Mucosa of rectum (tissue), 2 donors: Measurements from ENCODE around the gene DCXR.

Experiments
- H3K27ac ChIP-seq, 2 donors: one replicate each; pipeline ENCODE4 v1.7.0; 2013; ENCODE audit warnings: inconsistent platforms in 2 of 2, low read depth in 2 of 2, low read length in 2 of 2
- H3K27me3 ChIP-seq, 2 donors: one replicate each; pipeline ENCODE4 v1.7.0; 2013; ENCODE audit warnings: low read length in 2 of 2; ENCODE audit not compliant: control insufficient read depth in 2 of 2, insufficient read depth in 2 of 2
- H3K36me3 ChIP-seq, 2 donors: one replicate each; pipeline ENCODE4 v1.7.0; 2013; ENCODE audit warnings: low read length in 2 of 2; ENCODE audit not compliant: control insufficient read depth in 2 of 2, insufficient read depth in 2 of 2
- H3K4me1 ChIP-seq, 2 donors: one replicate each; pipeline ENCODE4 v1.7.0; 2013; ENCODE audit warnings: low read length in 2 of 2, mild to moderate bottlenecking in 1 of 2; ENCODE audit not compliant: control insufficient read depth in 2 of 2, insufficient read depth in 2 of 2
- H3K4me3 ChIP-seq, 2 donors: one replicate each; pipeline ENCODE4 v1.7.0; 2013; ENCODE audit warnings: low read length in 2 of 2
- H3K9ac ChIP-seq, 2 donors: one replicate each; pipeline ENCODE4 v1.7.0; 2013; ENCODE audit warnings: low read length in 2 of 2, low read depth in 1 of 2, mild to moderate bottlenecking in 1 of 2
- H3K9me3 ChIP-seq, 2 donors: one replicate each; pipeline ENCODE4 v1.7.0; 2013; ENCODE audit warnings: low read length in 2 of 2; ENCODE audit not compliant: control insufficient read depth in 2 of 2
- donor health status: healthy.
- donor health status: Normal muscosa, but diverticular disease.

The DCXR gene

GRCh38 chr17:82070611-82071010 lies 33.1 kb upstream of the DCXR start:
- H3K36me3 ChIP-seq, result no peaks in the 10 kb centered on the region
- no peak overlapping the region for H3K27ac ChIP-seq
- H3K27me3 ChIP-seq, result no peaks in the 10 kb centered on the region
- no peak overlapping the region for H3K9ac ChIP-seq
- H3K9me3 ChIP-seq, result no peaks in the 10 kb centered on the region
- H3K4me1 ChIP-seq, result peaks cover 2 to 10% of the 10 kb centered on the region in 2 donors
- no peak overlapping the region for H3K4me3 ChIP-seq

DNA sequence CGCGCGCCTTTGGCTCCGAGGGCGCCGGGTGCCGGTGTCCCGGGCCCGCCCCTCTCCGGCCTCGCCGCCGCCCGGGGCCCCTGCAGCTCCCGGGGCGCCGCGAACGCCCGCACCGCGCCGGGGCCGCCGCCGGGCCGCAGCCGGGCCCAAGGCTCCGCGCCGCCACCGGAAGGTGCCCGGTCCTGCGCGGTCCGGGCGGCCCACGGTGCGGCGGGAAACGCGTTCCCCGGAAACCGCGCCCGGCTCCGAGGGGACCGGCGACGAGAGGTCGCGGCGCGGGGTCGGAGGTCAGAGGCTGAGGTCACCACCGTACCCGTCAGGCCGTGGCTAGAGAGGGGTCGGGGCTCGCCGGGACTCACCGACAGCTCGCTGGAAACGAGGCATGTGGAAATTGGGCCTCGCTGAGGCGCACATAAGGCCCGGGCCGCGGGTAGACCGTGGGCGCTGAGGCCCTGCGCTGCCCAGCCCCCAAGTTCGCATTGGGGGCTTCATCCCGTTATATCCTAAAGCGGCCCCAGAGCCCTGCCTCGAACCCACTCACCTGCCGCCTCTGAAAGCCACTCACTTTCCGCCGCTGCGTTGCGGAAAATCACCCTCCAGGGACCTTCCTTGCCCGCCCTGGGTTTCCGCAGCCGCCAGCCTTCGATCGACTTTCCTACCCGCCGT lies 28.3 kb upstream of the DCXR start, which contains the start of gene DUS1L:
DUS1L (minus strand) TSS at position 167 of the 666 bp plus-strand sequence. CDS start 745 bp downstream, outside the sequence.
- Histone ChIP-seq H3K36me3 (peaks cover 17 to 27% of the 10 kb centered on the region in 2 donors), H3K9ac (peak within 1 kb of the TSS; percentile 80 to 87), H3K9me3 (no peaks in the 10 kb centered on the region), H3K4me3 (peak within 1 kb of the TSS; percentile 75 to 76), H3K27ac (peak within 1 kb of the TSS; percentile 71 to 75), H3K4me1 (peaks cover 12 to 17% of the 10 kb centered on the region in 2 donors), H3K27me3 (no peaks in the 10 kb centered on the region)

DNA sequence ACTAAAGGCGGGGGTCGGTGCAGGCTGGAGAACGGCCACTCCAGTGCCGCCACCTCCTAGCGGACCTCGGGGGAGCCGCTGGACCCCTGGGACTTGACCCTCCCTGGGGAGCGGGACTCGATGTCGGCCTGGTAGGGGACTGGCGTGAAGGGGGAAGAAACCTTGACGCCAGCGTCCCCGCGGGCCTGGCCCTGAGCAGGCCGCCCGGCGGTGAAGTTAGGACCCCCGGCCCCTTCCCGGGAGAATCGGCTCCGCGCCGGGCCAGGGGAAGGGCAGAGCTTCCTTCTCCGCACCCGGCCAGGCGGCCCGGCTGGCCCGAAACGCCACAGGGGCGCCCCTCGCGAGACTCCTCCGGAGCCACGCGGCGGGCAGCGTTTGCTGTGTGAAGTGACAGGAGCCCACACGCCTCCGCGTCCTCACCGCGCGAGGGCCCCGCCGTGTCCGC lies 27.7 kb upstream of the DCXR start:
- peaks cover 22 to 32% of the 10 kb centered on the region in 2 donors for H3K36me3 ChIP-seq
- H3K27ac ChIP-seq, result peak overlapping the region; percentile 29 to 67
- H3K4me3 ChIP-seq, result peak overlapping the region; percentile 71 to 76
- no peaks in the 10 kb centered on the region for H3K9me3 ChIP-seq
- no peaks in the 10 kb centered on the region for H3K27me3 ChIP-seq
- peaks cover 12 to 17% of the 10 kb centered on the region in 2 donors for H3K4me1 ChIP-seq
- peak overlapping the region; percentile 70 to 87 for H3K9ac ChIP-seq

DNA sequence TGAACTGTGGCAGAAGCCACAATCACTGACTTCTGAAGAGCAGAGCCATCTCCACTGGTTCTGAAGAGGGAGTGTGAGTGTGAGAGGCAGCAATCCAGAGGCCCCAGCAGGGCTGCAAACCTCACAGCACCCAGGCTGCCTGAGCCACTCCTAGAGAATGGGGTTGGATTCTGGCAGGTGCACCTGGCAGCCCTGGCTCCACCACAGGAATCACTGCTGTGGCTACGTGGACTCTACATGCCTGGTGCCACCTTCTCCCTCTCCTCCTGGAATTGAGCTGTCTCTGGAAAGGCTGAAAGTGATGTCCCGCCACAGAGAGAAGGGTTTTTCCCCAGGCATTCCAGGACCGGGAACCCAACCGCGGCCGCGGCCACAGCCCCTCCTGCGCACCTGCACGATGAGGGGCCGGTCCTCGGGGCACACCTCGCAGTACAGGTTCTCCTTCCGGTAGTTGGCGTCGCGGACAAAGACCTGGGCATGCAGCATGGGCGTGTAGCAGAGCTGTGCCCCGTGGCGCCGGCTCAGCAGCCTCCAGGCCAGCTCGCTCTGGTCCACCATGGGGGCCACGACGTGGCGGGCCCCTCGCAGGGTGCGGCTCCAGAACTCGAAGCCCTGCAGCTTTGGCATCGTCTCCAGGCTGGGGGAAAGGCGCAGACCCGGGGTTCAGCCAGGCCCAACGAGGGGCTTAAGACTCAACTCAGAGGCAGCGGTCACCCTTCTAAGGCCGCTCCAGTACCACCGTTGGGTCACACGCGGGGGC lies 27.1 kb upstream of the DCXR start:
- peaks cover 26 to 39% of the 10 kb centered on the region in 2 donors for H3K36me3 ChIP-seq

DNA sequence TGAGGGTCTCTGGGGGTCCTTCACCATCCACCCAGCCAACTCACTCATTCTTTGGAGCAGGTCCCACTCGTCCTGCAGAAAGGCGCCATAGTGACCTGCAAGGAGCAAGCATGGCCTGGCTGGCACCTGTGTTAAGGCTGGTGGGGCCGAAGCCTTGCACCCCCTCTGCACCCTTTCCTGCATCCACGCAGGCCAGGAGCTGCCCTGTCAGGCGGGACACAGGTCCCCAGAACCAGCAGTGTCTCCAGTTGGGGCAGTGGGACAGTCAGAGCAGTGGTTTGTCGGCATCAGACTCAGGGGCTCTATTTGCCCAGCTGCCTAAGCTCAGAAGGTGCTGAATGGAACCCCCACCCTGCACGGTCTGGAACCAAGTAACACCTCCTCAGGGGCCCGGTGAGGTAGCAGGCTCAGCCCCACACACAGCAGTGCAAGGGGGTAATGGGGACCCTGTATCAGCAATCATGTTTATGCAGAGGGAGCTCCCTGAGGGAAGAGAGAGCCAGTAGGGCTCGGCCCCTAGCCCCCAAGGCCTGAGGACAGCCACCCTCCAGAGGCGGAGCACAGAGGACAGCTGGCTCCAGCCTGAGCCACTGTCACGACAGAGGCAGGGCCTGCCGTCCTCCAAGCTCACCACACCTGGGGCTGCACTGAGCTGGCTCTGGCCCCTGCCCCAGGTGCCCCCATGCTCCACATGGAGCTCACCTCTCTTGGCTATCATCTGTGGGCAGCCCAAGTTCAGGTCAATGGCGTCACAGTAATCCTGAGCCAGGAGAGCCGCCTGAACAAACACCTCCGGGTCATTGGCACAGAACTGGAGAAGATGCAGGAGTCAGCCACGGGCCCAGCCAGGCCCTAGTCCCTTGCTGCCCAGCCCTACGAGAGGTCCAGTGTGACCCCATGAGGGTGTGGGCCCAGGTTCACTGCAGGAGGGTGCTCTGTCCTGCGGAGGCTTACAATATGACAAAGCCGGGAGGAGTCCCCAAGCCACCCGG lies 26.2 kb upstream of the DCXR start:
- H3K4me3 ChIP-seq, result peak overlapping the region; percentile 71 to 76
- H3K4me1 ChIP-seq, result peaks cover 12 to 17% of the 10 kb centered on the region in 2 donors
- no peak overlapping the region for H3K27ac ChIP-seq
- no peaks in the 10 kb centered on the region for H3K9me3 ChIP-seq
- H3K9ac ChIP-seq, result peak overlapping the region in 1 of 2 donors; percentile 87
- H3K36me3 ChIP-seq, result peaks cover 35 to 47% of the 10 kb centered on the region in 2 donors
- H3K27me3 ChIP-seq, result no peaks in the 10 kb centered on the region

More for the DNA sequence above, 27.1 kb upstream of the DCXR start:
- no peaks in the 10 kb centered on the region for H3K27me3 ChIP-seq
- no peaks in the 10 kb centered on the region for H3K9me3 ChIP-seq
- H3K4me1 ChIP-seq, result peaks cover 12 to 17% of the 10 kb centered on the region in 2 donors
- H3K9ac ChIP-seq, result peak overlapping the region; percentile 70 to 87
- H3K4me3 ChIP-seq, result peak overlapping the region; percentile 71 to 76
- H3K27ac ChIP-seq, result peak overlapping the region; percentile 29 to 67

DNA sequence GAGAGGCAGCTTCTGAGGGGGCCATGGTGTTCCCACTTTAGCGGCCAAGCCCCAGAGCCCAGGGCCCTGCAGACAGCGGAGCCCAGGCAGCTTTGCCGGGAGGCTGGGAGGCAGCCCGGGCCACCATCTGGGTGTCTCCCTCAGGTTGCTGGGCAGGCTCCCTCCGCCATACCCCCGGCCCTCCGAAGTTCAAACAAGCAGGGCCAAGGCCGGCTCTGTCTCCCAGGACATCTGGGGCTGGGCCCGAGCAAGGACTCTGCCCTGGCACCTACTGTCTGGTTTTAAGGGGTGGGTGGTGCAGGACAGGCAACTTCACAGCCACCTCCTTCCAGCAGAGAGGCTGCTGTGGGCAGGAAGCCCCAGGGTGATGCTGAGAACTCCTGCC lies 25.5 kb upstream of the DCXR start:
- Histone ChIP-seq H3K9me3 (no peaks in the 10 kb centered on the region), H3K9ac (no peak overlapping the region), H3K27ac (no peak overlapping the region), H3K4me1 (peaks cover 12 to 17% of the 10 kb centered on the region in 2 donors), H3K4me3 (no peak overlapping the region), H3K36me3 (peaks cover 40 to 49% of the 10 kb centered on the region in 2 donors), H3K27me3 (no peaks in the 10 kb centered on the region)

DNA sequence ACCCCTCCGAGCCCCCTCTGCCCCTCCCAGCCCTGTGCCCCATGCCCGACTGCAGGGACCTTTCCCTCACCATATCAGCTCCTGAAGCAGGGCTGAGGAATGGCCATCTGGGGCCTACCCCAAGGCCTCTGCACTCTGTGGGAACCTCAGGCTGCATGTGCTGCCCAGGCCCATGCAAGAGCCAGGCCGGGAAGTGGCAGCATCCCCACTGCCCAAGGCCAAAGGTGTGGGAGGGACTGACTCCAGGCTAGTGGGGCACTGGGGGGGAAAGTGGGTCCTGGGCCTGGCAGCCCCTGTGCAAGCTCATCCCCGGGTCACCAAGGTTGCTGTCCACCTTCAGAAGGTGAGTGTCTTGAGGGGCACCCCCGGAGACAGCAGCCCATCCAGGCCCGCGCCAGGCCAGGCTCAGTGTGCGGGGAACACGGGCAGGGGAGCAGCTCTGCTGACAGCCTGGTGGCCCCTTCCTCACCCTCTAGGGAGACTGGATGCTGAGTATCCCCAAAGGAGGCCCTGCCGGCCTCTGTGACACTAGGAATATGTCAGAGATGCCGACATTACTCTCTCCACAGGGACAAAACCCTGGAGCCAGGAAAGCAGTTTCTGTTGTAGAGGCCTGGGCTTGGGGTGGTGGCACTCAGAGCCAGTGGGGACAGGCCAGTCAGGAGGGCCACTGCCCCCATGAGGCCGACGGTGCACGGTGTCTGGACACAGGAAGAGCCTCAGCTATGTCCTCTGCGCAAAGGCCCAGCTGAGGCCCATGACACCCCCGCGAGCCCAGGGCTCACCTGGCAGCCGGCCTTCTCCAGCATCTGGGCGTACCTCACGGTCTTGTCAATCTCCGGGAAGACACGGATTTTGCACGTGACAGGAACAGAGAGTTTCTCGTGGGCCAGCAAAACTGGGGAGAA lies 24.8 kb upstream of the DCXR start:
- H3K36me3 ChIP-seq, result peaks cover 45 to 52% of the 10 kb centered on the region in 2 donors
- H3K4me1 ChIP-seq, result peaks cover 12 to 17% of the 10 kb centered on the region in 2 donors
- no peaks in the 10 kb centered on the region for H3K27me3 ChIP-seq
- H3K4me3 ChIP-seq, result no peak overlapping the region
- no peak overlapping the region for H3K9ac ChIP-seq
- H3K9me3 ChIP-seq, result no peaks in the 10 kb centered on the region
- no peak overlapping the region for H3K27ac ChIP-seq

DNA sequence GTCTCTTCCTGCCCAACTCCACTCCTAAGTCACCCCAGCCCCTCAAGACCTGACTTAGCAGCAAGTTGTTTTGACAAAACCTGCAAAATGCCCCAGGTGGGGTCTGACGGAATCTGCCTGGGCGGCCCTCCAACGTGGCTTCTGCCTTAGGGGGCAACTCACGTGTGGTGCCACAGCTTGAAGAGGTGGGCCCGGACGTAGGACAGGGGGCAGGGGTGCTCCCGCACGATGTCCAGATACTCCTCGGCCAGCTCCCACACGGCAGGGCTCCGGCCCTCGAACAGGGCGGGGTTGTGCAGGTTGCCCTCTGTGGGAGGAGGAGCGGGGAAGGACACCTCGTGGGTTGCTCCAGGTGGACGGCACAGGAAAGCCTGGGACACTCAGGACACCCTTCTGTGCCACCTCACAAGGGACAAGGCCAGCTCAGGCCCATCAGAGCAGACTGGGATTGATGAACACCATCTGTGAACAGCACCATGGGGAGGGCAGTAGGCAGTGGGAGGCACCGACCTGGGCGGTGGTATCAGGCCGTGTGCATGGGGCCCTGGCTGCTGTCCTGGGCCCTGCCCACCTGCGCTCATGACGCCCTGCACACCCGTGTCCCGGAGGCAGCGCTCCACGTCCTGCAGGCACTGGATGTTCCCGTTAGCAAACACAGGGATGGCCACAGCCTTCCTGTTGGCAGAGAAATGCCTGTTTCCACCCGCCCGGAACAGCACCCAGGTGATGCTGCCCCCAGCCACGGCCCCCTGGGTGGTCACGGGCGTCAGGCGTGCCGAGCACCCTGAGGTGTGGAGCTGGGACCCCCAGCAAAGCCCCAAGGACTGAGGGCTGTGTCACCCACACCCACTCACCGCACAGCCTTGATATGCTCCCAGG lies 23.8 kb upstream of the DCXR start:
- Histone ChIP-seq H3K9ac (no peak overlapping the region), H3K4me1 (peaks cover 12 to 15% of the 10 kb centered on the region in 2 donors), H3K36me3 (peaks cover 54 to 57% of the 10 kb centered on the region in 2 donors), H3K9me3 (no peaks in the 10 kb centered on the region), H3K27ac (no peak overlapping the region), H3K4me3 (no peak overlapping the region), H3K27me3 (no peaks in the 10 kb centered on the region)
